ENCODE results near the gene ZG16.

ZG16 gene

GRCh38 chr16:29819506-29819905 lies 41.5 kb downstream of the ZG16 start:
- DNase-seq = no peak

- peak in 33 of 56 donors; percentile 7 to 70 (median 30) for DNase-seq
Observed at GRCh38 chr16:29820271-29820701, 42.2 kb downstream of the ZG16 start, which contains the start of gene MVP. TSS of gene MVP (plus strand) at chr16:29820462. CDS start at chr16:29830550, 10,088 bp downstream.

GRCh38 chr16:29820730-29821642 lies 42.9 kb downstream of the ZG16 start:
- DNase-seq = peak in 1 of 56 donors; percentile 7

GRCh38 chr16:29821643-29822115 lies 43.6 kb downstream of the ZG16 start:
- no peak for DNase-seq

GRCh38 chr16:29824589-29825144 lies 46.6 kb downstream of the ZG16 start:
- no peak for DNase-seq

- DNase-seq = peak in 36 of 56 donors; percentile 9 to 94 (median 52)
Observed at GRCh38 chr16:29825145-29826044, 47.3 kb downstream of the ZG16 start.

- DNase-seq = no peak
Observed at GRCh38 chr16:29826342-29826695, 48.3 kb downstream of the ZG16 start.

- DNase-seq = no peak
Observed at GRCh38 chr16:29830774-29831173, 52.7 kb downstream of the ZG16 start.

- no peak for DNase-seq
Observed at GRCh38 chr16:29831490-29831889, 53.4 kb downstream of the ZG16 start.

All from nucleus accumbens (tissue), 56 donors.